Fibroblast of lung (primary cell): ENCODE data around the gene MIX23.

Experiments
- CTCF ChIP-seq, 2 donors: IDR thresholded peaks in 1 of 2; conservative IDR thresholded peaks in 1 of 2; 1 replicate in 1 of 2; 2 replicates in 1 of 2; pipeline ENCODE4 v1.5.1; 2011 to 2012; ENCODE audit warnings: low read length in 2 of 2, control low read depth in 1 of 2, inconsistent platforms in 1 of 2, low read depth in 1 of 2, mild to moderate bottlenecking in 1 of 2
- EZH2 ChIP-seq: IDR thresholded peaks from 2 replicates; pipeline ENCODE4 v1.5.1; 2012; ENCODE audit warnings: low read length, control low read depth, mild to moderate bottlenecking; ENCODE audit errors: missing control alignments

GRCh38 chr3:122403489-122403888 is 20.5 kb upstream of the MIX23 start:
- TF ChIP-seq CTCF (conservative IDR thresholded peaks at IDR 0.05 in 1 of 2, IDR thresholded peaks at IDR 0.05 in 1 of 2; ENCODE audit: low read depth in 1 of 2, low read length in 2 of 2) (no peak), EZH2 (no peak)
